ENCODE results near the gene RTP2.

Gene RTP2

GRCh38 chr3:187746059-187746441 lies 43.7 kb upstream of the RTP2 start:
- no peak for DNase-seq (ENCODE audit: low read depth)
- H3K4me3 ChIP-seq (ENCODE audit: low read depth, low read length): no peak overlapping the region; the same call in 1 of the 2 replicates
- TF ChIP-seq CTCF (IDR thresholded peaks at IDR 0.05; ENCODE audit: low read depth, low read length, missing control alignments): no peak

- no peak for TF ChIP-seq CTCF (IDR thresholded peaks at IDR 0.05; ENCODE audit: low read depth, low read length, missing control alignments)
- H3K4me3 ChIP-seq (ENCODE audit: low read depth, low read length): peak within 1 kb of the TSS; percentile 49
- peak; percentile 79 for DNase-seq (ENCODE audit: low read depth)
These were observed 43.1 kb upstream of the RTP2 start, which contains the start of gene BCL6 for GRCh38 chr3:187745201-187746058. BCL6 (minus strand) TSS chr3:187745468; CDS start chr3:187733693, 11,775 bp downstream.

DNA sequence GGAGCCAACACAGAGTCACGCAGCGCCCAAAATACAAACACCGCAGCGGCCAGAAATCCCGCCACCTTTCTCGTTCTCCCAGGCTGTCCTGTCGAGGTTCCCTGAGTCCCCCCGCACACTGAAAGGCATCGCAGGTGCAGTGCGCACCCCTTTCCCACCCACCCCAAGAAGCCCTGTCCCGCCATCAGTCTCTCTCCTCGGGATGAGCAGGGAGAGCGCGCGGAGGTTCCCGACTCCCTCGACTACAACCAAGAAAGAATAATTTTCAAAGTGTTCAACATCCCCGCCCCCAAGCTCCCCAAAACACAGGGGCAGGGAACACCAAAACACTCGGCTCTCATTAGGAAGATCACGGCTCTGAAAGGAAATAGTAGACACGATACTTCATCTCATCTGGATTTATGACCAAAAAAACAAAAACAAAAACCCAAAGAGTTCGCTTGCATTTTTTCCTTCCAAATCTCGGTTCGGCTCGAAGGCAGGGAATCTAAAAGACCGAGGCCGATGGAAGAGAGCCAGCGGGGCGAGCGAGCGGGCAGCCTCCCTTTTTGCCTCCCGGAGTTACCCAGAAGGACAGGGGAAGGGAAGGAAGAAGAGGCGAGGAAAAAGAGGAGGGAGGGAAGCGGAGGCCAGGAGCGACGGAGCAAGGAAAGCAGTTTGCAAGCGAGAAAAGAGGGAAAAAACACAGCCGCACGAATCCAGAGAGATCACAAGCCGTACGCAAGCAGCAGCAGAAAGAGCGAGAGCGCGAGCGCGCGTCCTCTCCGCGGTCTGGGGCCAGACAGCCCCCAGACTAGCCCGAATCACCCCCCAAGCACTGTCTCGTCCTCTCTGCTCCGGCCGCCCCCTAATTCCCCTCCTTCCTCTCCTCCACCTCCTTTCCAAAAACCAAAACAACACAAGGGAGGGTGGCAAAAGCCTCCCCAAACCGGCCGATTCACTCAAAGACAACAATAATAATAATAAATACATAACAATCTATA lies 42.1 kb upstream of the RTP2 start:
- no peak for TF ChIP-seq CTCF (IDR thresholded peaks at IDR 0.05; ENCODE audit: low read depth, low read length, missing control alignments)
- no peak for DNase-seq (ENCODE audit: low read depth)
- peak overlapping the region; percentile 49 for H3K4me3 ChIP-seq (ENCODE audit: low read depth, low read length)

GRCh38 chr3:187743195-187744141 lies 41.1 kb upstream of the RTP2 start:
- H3K4me3 ChIP-seq (ENCODE audit: low read depth, low read length): no peak overlapping the region
- no peak for DNase-seq (ENCODE audit: low read depth)
- TF ChIP-seq CTCF (IDR thresholded peaks at IDR 0.05; ENCODE audit: low read depth, low read length, missing control alignments): no peak

DNA sequence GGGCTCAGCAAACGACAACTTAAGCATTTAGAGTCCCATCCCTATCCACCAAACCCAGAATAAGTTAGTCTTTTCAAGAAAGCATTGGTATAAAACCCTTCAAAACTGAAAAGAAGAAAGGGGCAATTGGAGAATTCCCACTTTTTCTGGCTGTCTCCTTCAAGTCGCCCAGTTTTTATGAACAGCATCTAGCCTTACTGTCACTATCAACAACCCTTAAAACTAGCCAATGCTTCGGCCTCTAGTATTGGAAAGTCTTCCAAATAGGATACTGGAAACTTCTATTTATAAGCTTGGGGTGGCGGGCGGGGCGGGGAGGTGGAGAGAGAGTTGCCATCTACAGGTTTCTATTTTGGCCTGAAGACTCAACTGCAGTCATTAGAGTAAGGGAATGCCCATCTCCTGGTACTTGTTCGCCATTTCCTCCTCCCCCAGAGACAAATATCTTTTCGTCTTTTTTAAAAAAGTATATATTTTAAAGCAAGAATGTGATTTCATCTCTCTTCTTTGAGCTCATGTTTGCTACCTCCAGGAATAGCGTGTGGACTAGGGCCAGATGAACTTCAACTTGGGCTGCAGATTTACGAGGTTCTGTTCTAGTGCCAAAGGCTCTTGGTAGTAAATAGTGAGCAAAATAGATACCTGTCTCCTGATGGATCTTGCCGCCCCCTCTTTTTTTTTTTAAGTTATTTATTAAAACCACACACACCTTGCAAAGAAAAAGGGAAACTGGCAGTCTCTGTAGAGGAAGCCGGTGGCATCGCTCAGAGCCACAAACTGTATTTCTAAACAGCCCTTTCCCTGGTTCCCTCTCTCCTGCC lies 40.2 kb upstream of the RTP2 start:
- no peak overlapping the region for H3K4me3 ChIP-seq (ENCODE audit: low read depth, low read length)
- no peak for TF ChIP-seq CTCF (IDR thresholded peaks at IDR 0.05; ENCODE audit: low read depth, low read length, missing control alignments)
- no peak for DNase-seq (ENCODE audit: low read depth)

Data from GM12864 (cell line).